Kidney capillary endothelial cell (primary cell): ENCODE data around the gene STUB1.

Experiments
- DNase-seq: peaks from one replicate; pipeline ENCODE4 v3.0.0-alpha.2; 2018; ENCODE audit warnings: low spot score

Gene STUB1

GRCh38 chr16:694863-695354 lies 14.7 kb downstream of the STUB1 start:
- no peak for DNase-seq

GRCh38 chr16:695355-696089 lies 15.3 kb downstream of the STUB1 start:
- DNase-seq, result no peak

GRCh38 chr16:698911-699671 lies 18.9 kb downstream of the STUB1 start:
- DNase-seq, result no peak

GRCh38 chr16:700684-701584 lies 20.7 kb downstream of the STUB1 start:
- no peak for DNase-seq

GRCh38 chr16:702341-702740 lies 22.1 kb downstream of the STUB1 start:
- no peak for DNase-seq

GRCh38 chr16:703406-703805 lies 23.2 kb downstream of the STUB1 start:
- no peak for DNase-seq

- DNase-seq, result no peak
Measured at GRCh38 chr16:704047-704446, 23.8 kb downstream of the STUB1 start.

- no peak for DNase-seq
Measured at GRCh38 chr16:704552-705380, 24.6 kb downstream of the STUB1 start.

GRCh38 chr16:705431-706188 lies 25.4 kb downstream of the STUB1 start, which contains the start of gene FBXL16:
Gene FBXL16, minus strand, starts transcription at chr16:705801. Its CDS starts 8,396 bp downstream, at chr16:697405.
- no peak for DNase-seq

- DNase-seq, result no peak
Measured at GRCh38 chr16:706189-707061, 26.2 kb downstream of the STUB1 start.

GRCh38 chr16:707062-707538 lies 26.9 kb downstream of the STUB1 start:
- DNase-seq, result no peak

- no peak for DNase-seq
Measured at GRCh38 chr16:708019-708418, 27.8 kb downstream of the STUB1 start.

GRCh38 chr16:708959-709358 lies 28.7 kb downstream of the STUB1 start:
- no peak for DNase-seq

GRCh38 chr16:709566-710499 lies 29.6 kb downstream of the STUB1 start:
- DNase-seq, result no peak

GRCh38 chr16:710500-711075 lies 30.4 kb downstream of the STUB1 start:
- DNase-seq, result no peak

- no peak for DNase-seq
Measured at GRCh38 chr16:711084-711483, 30.9 kb downstream of the STUB1 start.

GRCh38 chr16:711548-712320 lies 31.5 kb downstream of the STUB1 start:
- no peak for DNase-seq
